ENCODE results near the gene VASH1.

The VASH1 gene

DNA sequence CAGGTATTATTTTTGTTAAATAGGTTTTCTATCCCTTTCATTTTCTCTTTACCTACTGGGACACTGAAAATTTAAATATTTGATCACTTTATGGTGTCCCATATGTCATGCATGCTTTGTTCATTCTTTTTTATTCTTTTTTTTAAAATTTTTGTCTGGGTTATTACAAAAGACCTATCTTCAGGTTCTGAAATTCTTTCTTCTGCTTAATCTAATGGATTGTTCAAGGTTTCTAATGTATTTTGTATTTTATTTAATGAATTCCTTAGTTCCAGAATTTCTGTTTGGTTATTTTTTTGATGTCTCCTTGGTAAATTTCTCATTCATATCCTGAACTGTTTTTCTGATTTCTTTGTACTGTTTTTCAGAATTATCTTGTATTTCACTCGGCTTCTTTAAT is 20.2 kb upstream of the VASH1 start:
- DNase-seq (ENCODE audit: low read depth, low spot score) = no peak
- H3K27ac ChIP-seq = no peak overlapping the region

DNA sequence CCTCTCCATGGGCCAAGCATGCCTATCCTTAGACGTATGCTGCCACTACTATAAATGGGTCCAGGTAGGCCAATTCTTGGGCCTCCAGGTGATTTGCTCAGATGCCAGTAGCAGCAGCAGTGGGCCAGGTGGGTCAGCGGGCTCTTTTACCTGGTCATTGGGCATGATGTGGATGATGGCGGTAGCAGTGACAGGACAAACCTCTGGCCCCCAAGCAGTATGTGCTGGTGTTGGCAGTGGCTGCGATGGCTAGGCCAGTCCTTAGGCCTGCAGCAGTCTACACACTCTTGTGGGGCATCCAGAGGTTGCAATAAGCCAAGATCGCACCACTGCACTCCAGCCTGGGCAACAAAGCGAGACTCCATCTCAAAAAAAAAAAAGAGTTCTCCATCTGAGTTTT is 19.1 kb upstream of the VASH1 start:
- no peak overlapping the region for H3K27ac ChIP-seq
- DNase-seq (ENCODE audit: low read depth, low spot score) = no peak

DNA sequence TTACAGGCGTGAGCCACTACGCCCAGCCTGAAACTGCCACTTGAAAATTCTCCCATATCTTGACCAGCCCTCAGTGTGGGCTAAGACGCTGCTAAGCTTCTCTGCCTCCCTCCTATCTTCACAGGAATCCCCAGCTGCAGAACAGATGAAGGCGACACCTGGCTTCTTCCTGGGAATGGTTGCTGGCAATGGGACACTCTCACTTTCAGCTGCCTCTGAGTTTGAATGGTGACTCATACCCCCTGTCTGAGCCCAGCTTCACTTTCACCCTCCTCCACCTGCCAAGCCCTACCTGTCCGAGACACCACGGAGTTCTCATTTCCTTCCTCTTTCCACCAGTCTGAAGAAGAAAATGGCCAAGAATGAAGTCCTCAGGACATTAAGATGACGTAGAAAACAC is 18.3 kb upstream of the VASH1 start:
- no peak overlapping the region for H3K27ac ChIP-seq
- no peak for DNase-seq (ENCODE audit: low read depth, low spot score)

DNA sequence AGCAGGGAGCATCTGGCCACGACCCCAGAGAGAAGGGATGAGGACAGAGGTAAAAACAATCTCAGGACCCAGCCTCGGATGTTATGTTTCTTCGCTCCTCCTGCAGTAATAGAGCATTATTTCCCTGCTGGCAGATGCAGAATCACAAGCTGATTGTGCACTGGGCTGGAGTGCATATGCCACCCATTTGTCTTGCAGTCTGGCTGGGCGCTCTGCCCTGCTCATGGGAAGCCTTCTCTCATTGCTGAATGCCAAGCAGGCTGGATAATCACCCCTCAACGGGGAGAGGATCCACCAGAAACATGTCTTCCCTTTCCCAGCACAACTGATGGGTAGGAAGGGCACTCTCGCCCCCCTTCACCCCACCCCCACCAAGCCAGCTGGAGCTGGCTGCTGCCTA is 8.5 kb upstream of the VASH1 start:
- H3K27ac ChIP-seq = no peak overlapping the region
- DNase-seq (ENCODE audit: low read depth, low spot score) = no peak

DNA sequence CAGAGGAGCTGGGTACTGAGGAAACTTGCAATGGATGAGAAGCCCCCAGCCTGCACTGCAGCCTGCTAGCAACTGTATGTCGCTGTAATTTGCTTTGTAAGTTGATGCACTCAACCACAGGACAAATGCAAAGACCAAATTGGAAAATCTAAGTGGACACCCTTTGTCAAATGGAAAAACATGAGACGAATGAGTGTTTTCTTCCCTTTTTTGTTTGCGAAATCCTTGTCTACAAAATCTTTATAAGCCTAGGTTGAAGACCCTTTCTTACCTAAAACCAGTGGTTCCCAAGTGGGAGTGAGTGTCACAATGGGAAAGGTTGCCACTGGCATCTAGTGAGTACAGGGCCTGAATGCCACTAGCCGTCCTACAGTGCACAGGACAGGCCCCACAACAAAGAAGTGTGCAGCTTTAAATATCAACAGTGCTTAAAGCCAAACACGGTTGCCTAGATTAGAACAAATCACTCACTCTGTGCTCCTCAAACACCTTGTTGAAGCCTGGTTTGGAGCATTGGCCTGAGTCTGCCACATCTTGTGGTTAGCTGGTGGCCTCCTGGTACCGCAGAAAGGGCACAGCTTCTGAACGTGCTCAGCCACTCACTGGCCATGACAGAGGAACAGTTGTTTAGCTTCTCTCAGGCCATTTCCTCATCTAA is 7.6 kb upstream of the VASH1 start:
- no peak overlapping the region for H3K27ac ChIP-seq
- no peak for DNase-seq (ENCODE audit: low read depth, low spot score)

DNA sequence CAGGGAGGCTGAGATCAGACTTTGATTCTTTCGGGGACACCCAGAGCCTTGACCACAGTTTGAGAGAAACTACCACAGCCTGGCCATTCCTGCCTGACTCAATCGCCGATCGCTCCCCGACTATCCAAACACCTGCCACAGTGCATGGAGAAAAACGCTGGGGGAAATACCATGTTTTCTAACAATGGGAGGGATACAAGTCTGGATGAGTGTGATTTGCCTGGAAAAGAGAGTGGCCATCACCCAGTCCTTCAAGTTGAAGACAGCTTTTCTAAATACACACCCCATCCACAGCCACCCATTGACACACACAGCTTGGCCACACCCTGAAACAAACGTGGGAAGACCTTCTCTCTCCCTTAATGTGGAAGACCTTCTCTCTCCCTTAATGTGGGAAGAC is 6.7 kb upstream of the VASH1 start:
- H3K27ac ChIP-seq = no peak overlapping the region
- no peak for DNase-seq (ENCODE audit: low read depth, low spot score)

DNA sequence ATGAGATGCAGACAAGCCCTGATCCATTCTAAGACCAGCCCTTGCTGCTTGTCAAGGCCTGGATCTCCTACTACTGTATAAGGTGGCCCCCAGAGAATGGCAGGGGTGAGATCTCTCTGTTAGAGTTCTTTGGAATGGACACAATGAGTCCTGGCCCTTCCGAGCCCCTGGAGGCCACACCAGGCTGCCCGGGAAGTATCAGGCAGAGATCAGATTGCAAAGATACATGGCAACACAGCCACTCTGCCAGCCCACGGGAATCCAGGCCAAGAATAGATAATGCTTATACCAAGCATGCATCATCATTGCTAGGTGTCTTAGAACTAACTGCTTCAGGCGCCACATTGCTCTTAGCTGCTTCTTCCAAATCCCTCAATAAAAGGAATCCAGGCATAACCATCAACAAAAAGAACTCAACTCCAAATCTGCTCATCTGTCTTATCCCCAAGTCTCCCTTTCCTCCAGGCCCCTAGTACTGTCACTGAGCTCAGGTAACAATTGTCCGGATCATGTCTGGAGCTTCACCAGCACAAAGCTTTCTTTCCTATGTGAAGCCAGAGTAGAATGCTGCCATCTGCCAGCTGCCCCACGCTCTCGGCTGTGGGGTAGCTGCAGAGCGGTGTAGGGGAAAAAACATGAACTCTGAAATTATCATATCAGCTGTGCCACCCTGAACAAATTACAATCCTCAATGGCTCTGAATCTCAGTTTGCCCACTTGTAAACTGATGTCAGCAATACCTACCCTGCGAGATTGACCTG is 5.5 kb upstream of the VASH1 start:
- no peak overlapping the region for H3K27ac ChIP-seq
- DNase-seq (ENCODE audit: low read depth, low spot score) = no peak

DNA sequence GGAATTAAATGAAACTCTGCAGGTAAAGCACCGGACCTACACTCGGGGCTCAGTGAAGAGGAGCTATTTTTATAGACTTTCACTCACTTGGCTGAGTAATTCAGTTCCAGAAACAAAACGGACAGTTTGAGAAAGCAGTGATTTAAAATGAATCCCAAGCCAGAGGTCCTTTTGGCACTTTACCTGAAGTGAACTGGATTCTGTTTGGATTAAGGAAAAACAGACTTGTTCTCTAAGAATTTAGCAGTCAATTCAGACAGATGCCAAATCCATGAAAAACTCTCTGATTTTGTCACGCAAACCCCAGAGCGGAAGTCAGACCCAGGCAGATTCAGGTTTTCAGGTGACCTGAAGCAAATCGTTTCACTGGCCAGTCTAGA is 4.9 kb upstream of the VASH1 start:
- no peak for DNase-seq (ENCODE audit: low read depth, low spot score)

DNA sequence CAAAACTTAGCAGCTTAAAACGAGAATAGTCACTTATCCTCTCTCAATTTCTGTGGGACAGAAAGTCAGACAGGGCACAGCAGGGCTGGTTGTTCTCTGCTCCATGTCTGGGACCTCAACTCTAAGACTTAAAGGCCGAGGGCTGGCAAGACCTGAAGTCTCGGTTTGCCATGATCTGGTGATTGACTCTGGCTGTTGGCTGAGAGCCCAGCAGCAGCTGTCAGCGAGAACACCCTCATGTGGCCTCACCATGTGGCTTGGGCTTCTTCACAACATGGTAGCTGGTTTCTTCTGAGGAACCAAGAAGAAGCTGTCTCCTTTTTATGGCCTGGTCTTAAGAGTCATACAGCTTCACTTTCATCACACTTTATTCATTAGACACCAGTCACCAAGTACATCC is 1.7 kb upstream of the VASH1 start:
- DNase-seq (ENCODE audit: low read depth, low spot score) = no peak

More for the DNA sequence above, 4.9 kb upstream of the VASH1 start:
- H3K27ac ChIP-seq = no peak overlapping the region

DNA sequence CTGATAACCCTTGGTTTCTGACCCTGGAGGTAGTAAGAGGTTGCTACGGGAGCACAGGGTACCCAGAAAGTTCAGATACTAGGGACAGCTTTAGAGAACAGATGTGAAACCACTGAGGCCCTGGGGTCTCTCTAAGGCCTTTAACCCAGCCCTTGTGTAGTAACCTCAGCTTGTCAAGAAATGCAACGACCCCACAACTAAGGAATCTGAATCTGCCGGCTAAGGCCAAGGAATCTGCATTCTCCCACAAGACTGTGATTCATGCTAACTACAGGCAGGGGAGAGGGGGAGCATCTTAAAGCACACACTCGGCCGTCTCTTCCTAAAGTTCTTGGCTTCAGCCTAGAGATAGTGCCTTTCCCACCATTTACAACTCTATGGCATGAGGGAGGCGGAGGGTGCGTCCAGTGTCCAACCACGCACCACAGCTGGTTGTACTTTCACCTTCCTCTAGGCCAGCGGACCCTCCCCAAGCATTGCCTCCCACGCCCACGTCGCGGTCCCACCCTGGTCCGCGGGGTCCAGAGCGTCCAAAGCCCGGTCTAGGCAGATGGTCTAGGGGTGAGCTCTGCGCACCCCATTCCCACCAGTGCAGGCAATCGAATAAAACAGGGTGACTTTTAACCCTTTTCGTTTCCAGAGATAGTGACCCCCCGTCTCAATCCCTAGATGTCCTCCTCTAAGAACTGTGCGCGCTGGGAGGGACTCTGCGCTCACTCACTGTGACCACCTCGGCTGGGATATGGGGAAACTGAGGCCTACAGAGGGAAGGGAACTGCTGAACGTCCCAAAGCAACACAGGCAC is 735 bp upstream of the VASH1 start:
- H3K27ac ChIP-seq = no peak overlapping the region

More for the DNA sequence above, 1.7 kb upstream of the VASH1 start:
- H3K27ac ChIP-seq = no peak overlapping the region

DNA sequence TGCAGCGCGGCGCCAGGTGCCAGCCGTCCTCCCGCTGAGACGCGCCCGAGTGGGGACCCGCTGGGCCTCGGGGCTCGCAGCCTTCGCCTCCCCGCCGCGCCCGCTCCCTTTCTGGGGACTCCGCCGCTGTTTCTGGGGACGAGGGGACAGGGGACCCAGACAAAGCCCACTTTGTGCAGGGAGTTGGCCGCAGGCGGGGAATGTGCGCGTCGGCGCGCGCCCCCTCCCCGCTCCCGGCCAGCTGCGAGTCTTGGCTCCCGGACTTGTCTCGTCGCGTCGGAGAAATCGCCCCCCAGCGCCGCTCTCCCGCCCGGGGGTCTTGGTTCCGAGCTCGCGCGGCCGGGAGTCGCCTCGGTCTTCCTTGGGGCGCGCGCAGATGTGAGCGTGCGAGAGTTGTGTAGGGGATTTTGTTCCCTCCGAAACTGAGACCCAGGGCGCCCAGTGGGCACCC is 717 bp downstream of the VASH1 start:
- H3K27ac ChIP-seq = no peak overlapping the region

More for the DNA sequence above, 735 bp upstream of the VASH1 start:
- no peak for DNase-seq (ENCODE audit: low read depth, low spot score)

DNA sequence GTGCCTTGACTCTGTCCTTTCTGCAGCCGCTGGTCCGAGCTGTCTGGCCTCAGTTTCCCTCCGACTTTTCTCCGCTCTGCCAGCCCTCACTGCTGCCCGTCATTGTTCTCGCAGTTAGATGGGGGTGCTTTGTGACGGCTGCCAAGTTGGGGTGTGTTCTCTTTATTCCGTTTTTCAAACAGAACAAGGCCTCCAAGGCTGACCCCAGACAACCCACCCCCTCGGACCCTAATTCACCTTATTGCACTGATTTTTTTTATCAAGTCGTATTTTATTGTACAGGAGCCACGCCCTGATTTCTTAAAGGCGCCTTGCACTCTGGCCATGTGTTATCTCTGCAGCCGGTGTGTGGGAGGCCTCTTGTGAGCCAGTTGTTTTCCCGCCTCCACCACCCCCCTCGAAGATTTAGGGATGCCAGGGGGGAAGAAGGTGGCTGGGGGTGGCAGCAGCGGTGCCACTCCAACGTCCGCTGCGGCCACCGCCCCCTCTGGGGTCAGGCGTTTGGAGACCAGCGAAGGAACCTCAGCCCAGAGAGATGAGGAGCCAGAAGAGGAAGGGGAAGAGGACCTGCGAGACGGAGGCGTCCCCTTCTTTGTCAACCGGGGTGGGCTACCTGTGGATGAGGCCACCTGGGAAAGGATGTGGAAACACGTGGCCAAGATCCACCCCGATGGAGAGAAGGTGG is 1.3 kb downstream of the VASH1 start:
- H3K27ac ChIP-seq = no peak overlapping the region
- no peak for DNase-seq (ENCODE audit: low read depth, low spot score)

More for the DNA sequence above, 717 bp downstream of the VASH1 start:
- DNase-seq (ENCODE audit: low read depth, low spot score) = no peak

DNA sequence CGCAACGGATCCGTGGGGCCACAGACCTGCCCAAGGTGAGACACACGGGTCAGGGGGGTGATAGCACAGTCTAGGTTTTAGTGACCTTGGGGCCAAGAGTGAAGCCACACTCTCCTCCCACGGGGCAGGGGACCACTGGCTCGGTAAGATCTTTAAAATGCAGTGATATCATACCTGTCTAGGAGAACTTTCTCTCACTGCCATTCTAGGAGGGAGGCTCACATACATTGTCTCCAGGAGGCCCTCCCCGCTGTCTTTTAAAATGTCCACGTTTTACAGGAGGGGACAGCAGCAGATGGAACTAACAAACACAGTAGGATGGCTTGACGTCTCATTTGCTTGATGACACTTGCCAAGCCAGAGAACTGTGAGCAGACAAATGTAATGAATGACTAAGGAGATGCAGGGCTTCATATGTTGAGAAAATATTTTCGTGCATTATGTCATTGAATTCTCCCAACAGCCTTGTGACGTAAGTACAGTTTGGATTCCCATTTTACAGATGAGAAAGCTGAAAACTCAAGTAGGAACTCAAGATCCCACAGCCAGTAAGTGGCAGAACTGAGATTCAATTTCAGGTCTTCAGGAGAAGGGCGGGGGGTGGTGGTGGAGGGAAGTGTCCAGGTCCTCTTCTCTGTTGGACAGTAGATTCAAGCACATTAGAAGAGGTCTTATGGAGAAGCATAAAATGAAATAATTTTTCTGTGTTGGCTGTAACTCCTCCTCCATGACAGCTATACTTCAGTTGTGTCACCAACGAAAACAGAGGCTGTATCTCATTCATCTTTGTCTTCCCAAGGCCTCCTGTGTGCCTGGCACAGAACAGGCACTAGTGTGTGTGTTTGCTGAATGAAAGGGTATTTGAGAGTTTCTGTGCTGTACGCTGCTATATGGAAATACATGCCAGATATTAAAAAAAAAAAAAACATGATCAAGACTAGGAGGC is 2.1 kb downstream of the VASH1 start:
- no peak overlapping the region for H3K27ac ChIP-seq
- DNase-seq (ENCODE audit: low read depth, low spot score) = no peak

DNA sequence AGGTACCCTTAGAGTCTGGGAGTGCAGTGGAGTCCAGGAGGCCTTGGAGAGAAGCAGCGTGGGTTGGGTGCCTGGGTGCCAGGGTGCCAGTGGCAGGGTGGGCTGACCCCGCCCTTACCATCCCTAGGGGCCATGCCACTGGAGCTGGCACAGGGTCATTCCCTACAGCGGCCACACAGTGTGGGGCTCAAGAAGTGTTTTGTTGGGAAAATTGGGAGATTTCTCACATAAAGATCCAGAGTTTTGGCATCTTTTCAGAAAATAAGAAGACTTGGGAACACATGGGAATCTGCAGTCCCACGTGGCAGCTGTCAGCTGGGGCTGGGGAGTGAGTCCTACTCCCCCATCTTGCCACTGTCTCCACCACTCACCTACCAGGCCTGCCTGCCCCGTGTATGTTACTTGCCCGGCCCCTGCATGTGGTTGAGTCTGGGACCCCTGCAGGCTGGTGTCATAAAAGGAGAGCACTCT is 4.2 kb downstream of the VASH1 start:
- DNase-seq (ENCODE audit: low read depth, low spot score) = no peak

DNA sequence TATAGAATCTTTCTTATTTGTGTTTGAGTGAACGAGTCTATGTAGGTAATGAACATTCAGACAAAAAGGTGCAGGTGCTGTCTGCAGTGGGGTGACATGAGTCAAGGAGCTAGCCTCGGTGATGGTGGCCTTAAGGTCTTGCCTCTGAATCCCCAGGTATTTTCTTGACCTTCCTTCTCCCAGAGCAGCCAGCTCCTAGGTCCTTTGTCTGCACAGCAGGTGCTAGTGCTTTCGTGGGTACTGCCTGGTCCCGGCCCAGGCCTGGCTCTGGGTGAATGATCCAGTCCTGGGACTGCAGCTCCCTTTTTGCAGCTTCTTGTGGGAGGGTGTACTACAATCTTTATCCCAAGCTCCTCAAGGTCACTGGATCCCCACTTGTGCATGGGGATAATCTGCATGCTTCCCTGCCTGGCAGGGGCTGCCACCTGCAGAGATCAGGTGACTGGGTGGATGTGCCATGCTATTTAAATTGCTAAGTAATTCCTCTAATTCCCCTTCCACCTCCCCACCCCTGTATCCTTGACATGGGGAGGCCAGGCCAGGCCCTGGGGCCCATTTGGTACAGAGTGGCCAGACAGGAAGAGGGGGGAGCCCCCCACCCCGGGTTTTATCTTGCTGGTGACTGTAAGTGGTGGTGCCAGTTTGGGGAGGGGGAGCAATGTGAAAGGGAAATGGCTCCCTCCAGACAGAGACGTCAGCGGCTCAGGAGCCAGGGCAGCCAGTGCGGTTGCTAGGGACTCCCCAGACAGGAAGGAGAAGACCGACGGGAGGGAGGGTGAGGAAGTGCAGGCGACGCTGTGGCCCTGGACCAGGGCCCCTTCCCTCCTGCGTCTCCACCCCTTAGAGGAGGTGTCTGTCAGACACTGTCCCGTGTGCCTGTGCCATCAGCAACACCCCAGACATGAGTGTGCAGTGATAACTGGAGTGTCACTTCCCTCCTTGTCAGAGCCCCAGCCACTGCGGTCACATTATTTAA is 6.7 kb downstream of the VASH1 start:
- no peak overlapping the region for H3K27ac ChIP-seq
- no peak for DNase-seq (ENCODE audit: low read depth, low spot score)

More for the DNA sequence above, 4.2 kb downstream of the VASH1 start:
- no peak overlapping the region for H3K27ac ChIP-seq

DNA sequence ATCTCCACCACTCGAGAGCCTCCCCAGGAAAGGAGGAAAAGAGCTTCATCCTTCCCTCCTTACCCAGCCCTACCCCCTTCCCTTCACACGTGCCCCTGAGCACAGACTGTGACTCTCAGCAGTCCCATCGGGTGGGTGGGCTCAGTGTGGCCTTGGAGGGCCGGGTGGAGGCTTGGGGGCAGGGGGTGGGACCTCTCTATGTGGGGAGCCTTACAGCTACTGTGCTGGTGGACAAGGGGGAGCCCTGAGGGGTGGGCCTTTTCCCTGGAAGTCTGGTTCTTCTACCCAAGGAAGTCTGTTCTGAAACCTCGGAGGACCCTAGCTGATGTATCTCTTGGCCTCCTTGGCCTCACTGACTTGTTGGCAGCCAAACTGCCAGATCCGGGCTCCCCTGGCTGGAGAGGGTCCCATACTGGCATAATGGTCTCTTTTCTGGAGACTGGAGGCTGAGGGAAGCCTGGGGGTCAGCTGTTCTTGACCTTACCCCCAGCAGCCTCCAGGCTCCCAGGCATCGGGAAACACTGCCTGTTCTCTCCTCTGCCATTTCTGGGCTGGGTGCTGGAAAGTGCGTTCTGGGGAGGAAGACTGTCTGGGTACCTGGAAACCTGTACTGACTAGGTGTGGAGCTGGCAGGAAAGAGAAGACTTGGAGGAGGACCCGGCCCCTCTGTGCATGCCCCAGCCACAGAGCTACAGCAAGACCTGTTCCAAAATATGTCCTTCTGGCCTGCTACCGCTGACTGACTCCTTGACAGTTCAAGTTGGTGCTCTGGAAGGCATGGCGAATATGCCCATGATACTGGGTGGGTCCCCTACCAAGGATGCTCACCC is 7.6 kb downstream of the VASH1 start:
- no peak for DNase-seq (ENCODE audit: low read depth, low spot score)
- H3K27ac ChIP-seq = no peak overlapping the region

DNA sequence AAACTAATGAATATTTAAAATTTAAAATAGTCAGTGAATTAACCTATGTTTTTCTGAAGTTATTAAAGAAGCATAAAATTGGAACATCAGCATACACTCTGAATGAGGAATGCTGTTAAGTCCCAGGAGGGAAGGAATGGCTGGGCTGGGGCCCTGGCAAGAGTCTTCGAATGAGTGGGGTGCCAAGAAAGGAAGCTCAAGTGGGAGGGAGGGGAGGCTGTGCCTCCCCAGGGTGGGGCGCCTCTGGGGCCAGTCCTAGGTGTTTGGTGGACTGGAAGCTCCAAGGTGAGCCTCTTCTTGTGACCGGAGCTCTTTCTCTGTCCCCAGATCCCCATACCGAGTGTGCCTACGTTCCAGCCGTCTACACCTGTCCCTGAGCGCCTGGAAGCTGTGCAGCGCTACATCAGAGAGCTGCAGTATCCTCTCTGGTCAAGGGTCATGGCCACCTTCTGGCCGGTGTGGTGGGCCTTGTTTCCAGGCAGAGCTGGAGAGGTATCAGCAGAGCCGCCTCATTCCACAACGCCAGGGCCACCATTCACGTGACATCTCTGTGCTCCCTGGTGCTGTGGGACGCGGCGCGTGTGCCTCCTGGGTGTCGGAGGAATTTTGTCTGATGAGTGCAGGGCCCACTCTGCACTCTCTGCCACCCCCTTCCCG is 8.5 kb downstream of the VASH1 start:
- no peak for DNase-seq (ENCODE audit: low read depth, low spot score)
- no peak overlapping the region for H3K27ac ChIP-seq
